Muscle layer of duodenum (tissue), 2 donors: ENCODE measurements around the gene MRM2.
A peak's percentile ranks its signal among the peaks of the same experiment; 100 is the strongest.

Source experiments
- H3K27ac ChIP-seq: one replicate; pipeline ENCODE4 v1.7.0; 2013; ENCODE audit warnings: mild to moderate bottlenecking, low read length
- H3K27me3 ChIP-seq: one replicate; pipeline ENCODE4 v1.7.0; 2013; ENCODE audit warnings: low read depth, mild to moderate bottlenecking, control low read depth, low read length
- H3K36me3 ChIP-seq, 2 donors: one replicate each; pipeline ENCODE4 v1.7.0; 2013; ENCODE audit warnings: low read length in 2 of 2, control low read depth in 1 of 2, mild to moderate bottlenecking in 1 of 2; ENCODE audit not compliant: insufficient read depth in 2 of 2, control insufficient read depth in 1 of 2
- H3K4me1 ChIP-seq, 2 donors: one replicate each; pipeline ENCODE4 v1.7.0; 2013; ENCODE audit warnings: low read length in 2 of 2, mild to moderate bottlenecking in 2 of 2, control low read depth in 1 of 2, moderate library complexity in 1 of 2; ENCODE audit not compliant: insufficient read depth in 2 of 2, control insufficient read depth in 1 of 2
- H3K4me3 ChIP-seq, 2 donors: one replicate each; pipeline ENCODE4 v1.7.0; 2013; ENCODE audit warnings: low read length in 2 of 2, low read depth in 1 of 2, mild to moderate bottlenecking in 1 of 2
- H3K9me3 ChIP-seq, 2 donors: one replicate each; pipeline ENCODE4 v1.7.0; 2013; ENCODE audit warnings: low read length in 2 of 2, control low read depth in 1 of 2, mild to moderate bottlenecking in 1 of 2; ENCODE audit not compliant: control insufficient read depth in 1 of 2
- donor health status: healthy.

MRM2 gene

GRCh38 chr7:2241580-2242540, at the start of gene MRM2, which contains the start of gene NUDT1:
TSS of gene MRM2 (minus strand) at chr7:2242205. CDS start at chr7:2242169, 36 bp downstream.
TSS of gene NUDT1 (plus strand) at chr7:2242226. CDS start at chr7:2244575, 2,349 bp downstream.
- no peaks in the 10 kb centered on the region for H3K27me3 ChIP-seq
- peaks cover 0 to 22% of the 10 kb centered on the region in 2 donors for H3K4me1 ChIP-seq
- H3K9me3 ChIP-seq = no peaks in the 10 kb centered on the region
- H3K36me3 ChIP-seq = peaks cover 12 to 24% of the 10 kb centered on the region in 2 donors
- H3K27ac ChIP-seq = peak within 1 kb of the TSS; percentile 8
- H3K4me3 ChIP-seq = peak within 1 kb of the TSS; percentile 71 to 100

DNA sequence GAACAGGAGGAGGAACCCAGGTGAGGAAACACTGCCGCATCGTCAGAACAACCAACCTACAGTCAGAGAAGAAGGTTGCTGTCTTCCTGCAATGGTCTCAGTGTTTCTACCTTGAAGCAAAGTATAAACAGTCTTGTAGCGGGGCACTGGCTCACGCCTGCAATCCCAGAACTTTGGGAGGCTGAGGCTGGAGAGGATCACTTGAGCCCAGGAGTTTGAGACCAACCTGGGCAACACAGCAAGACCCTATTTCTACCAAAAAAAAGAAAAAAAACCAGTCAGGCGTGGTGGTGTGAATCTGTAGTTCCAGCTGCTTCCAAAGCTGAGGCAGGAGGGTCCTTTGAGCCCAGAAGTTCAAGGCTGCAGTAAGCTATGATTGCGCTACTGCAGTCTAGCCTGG, 48.9 kb upstream of the MRM2 start:
- H3K27ac ChIP-seq = no peak overlapping the region

DNA sequence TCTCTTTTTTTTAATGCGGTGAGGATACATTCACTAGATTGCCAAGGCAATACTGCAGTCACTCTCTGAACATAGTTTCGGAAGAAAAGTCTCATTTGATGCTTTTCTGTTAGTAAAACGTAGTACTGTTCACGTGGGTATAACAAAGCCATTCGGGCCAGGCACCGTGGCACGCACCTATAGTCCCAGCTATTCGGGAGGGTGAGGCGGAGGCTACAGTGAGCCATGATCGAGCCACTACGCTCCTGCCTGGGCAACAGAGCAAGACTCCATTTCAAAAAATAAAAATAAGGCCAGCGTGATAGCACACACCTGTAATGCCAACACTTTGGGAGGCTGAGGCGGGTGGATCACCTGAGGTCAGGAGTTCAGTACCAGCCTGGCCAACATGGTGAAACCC, 47.6 kb upstream of the MRM2 start:
- H3K4me3 ChIP-seq = no peak overlapping the region
- H3K36me3 ChIP-seq = no peaks in the 10 kb centered on the region
- H3K27ac ChIP-seq = no peak overlapping the region
- H3K4me1 ChIP-seq = no peaks in the 10 kb centered on the region
- H3K9me3 ChIP-seq = no peaks in the 10 kb centered on the region
- H3K27me3 ChIP-seq = no peaks in the 10 kb centered on the region

More for the DNA sequence above, 48.9 kb upstream of the MRM2 start:
- no peaks in the 10 kb centered on the region for H3K27me3 ChIP-seq
- H3K9me3 ChIP-seq = no peaks in the 10 kb centered on the region
- H3K4me1 ChIP-seq = no peaks in the 10 kb centered on the region
- H3K36me3 ChIP-seq = no peaks in the 10 kb centered on the region
- H3K4me3 ChIP-seq = no peak overlapping the region

GRCh38 chr7:2289111-2289586, 47.1 kb upstream of the MRM2 start:
- H3K9me3 ChIP-seq = no peaks in the 10 kb centered on the region
- no peaks in the 10 kb centered on the region for H3K27me3 ChIP-seq
- H3K4me3 ChIP-seq = no peak overlapping the region
- H3K27ac ChIP-seq = no peak overlapping the region
- H3K36me3 ChIP-seq = no peaks in the 10 kb centered on the region
- no peaks in the 10 kb centered on the region for H3K4me1 ChIP-seq

GRCh38 chr7:2288503-2288902, 46.5 kb upstream of the MRM2 start:
- no peaks in the 10 kb centered on the region for H3K27me3 ChIP-seq
- H3K27ac ChIP-seq = no peak overlapping the region
- H3K9me3 ChIP-seq = no peaks in the 10 kb centered on the region

GRCh38 chr7:2287745-2288144, 45.7 kb upstream of the MRM2 start:
- Histone ChIP-seq H3K36me3 (no peaks in the 10 kb centered on the region), H3K4me1 (no peaks in the 10 kb centered on the region)

More at GRCh38 chr7:2288503-2288902, 46.5 kb upstream of the MRM2 start:
- Histone ChIP-seq H3K4me1 (no peaks in the 10 kb centered on the region), H3K36me3 (no peaks in the 10 kb centered on the region), H3K4me3 (no peak overlapping the region)

GRCh38 chr7:2283074-2283473, 41.1 kb upstream of the MRM2 start:
- Histone ChIP-seq H3K36me3 (no peaks in the 10 kb centered on the region), H3K4me3 (no peak overlapping the region), H3K27me3 (no peaks in the 10 kb centered on the region), H3K9me3 (no peaks in the 10 kb centered on the region), H3K27ac (no peak overlapping the region), H3K4me1 (peaks cover 5 to 20% of the 10 kb centered on the region in 2 donors)

More at GRCh38 chr7:2287745-2288144, 45.7 kb upstream of the MRM2 start:
- Histone ChIP-seq H3K27ac (no peak overlapping the region), H3K9me3 (no peaks in the 10 kb centered on the region), H3K4me3 (no peak overlapping the region), H3K27me3 (no peaks in the 10 kb centered on the region)

DNA sequence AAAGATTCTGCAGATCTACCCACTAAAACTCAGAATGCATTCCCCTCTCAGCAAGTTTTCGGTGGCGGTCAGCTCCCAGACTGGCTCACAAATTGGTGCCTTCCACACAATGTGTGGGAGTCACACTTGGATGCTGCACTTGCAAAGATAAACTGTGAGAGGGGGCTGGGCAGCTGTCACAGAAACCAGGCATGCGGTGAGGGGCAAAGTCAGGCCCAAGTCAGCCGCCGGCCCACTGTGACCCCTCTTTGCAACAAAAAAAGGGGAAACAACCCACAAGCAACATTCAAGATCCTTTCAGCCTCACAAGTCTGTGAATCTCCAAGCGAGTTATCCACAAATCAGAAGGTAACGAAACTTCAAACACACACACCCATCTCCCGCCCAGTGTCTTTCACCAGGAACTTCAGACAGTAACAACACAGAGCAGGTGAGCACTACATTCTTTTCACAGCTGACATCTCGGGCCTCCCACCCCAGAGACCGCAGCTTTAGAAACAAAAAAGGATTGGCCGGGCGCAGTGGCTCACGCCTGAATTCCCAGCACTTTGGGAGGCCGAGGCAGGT, 40.3 kb upstream of the MRM2 start:
- H3K4me3 ChIP-seq = peak overlapping the region in 1 of 2 donors; percentile 44
- H3K9me3 ChIP-seq = no peaks in the 10 kb centered on the region
- H3K27me3 ChIP-seq = no peaks in the 10 kb centered on the region
- peaks cover 5 to 20% of the 10 kb centered on the region in 2 donors for H3K4me1 ChIP-seq
- no peaks in the 10 kb centered on the region for H3K36me3 ChIP-seq
- no peak overlapping the region for H3K27ac ChIP-seq

DNA sequence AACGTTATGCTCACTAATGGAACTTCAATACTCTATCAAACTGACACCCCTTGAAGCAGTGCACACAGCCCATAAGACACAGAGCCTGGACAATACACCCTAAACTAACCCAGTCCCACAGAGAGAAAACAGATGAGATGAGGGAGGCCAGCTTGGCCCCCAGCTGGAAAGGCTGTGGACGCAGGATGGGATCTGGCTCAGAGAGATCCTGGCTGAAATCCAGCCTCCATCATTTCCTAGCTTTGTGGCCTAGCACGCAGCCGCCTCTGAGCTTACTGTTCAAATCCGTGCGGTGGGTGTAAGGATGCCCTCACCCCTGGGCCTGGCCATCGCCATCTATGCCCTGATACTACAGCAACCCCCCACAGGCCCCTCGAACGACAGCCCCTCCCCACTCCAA, 39.5 kb upstream of the MRM2 start:
- Histone ChIP-seq H3K36me3 (peaks cover 0 to 6% of the 10 kb centered on the region in 2 donors), H3K27ac (no peak overlapping the region), H3K4me3 (peak overlapping the region in 1 of 2 donors; percentile 44), H3K27me3 (no peaks in the 10 kb centered on the region), H3K4me1 (peaks cover 5 to 20% of the 10 kb centered on the region in 2 donors), H3K9me3 (no peaks in the 10 kb centered on the region)

GRCh38 chr7:2280424-2280823, 38.4 kb upstream of the MRM2 start:
- H3K27ac ChIP-seq = no peak overlapping the region
- no peaks in the 10 kb centered on the region for H3K27me3 ChIP-seq
- no peaks in the 10 kb centered on the region for H3K9me3 ChIP-seq
- peaks cover 0 to 10% of the 10 kb centered on the region in 2 donors for H3K36me3 ChIP-seq
- H3K4me1 ChIP-seq = peaks cover 5 to 20% of the 10 kb centered on the region in 2 donors
- H3K4me3 ChIP-seq = no peak overlapping the region

GRCh38 chr7:2279896-2280295, 37.9 kb upstream of the MRM2 start:
- Histone ChIP-seq H3K27me3 (no peaks in the 10 kb centered on the region), H3K27ac (no peak overlapping the region), H3K36me3 (peaks cover 0 to 13% of the 10 kb centered on the region in 2 donors), H3K9me3 (no peaks in the 10 kb centered on the region), H3K4me3 (no peak overlapping the region), H3K4me1 (peaks cover 5 to 20% of the 10 kb centered on the region in 2 donors)
